ENCODE results near the gene SOCS1.

Gene SOCS1

DNA sequence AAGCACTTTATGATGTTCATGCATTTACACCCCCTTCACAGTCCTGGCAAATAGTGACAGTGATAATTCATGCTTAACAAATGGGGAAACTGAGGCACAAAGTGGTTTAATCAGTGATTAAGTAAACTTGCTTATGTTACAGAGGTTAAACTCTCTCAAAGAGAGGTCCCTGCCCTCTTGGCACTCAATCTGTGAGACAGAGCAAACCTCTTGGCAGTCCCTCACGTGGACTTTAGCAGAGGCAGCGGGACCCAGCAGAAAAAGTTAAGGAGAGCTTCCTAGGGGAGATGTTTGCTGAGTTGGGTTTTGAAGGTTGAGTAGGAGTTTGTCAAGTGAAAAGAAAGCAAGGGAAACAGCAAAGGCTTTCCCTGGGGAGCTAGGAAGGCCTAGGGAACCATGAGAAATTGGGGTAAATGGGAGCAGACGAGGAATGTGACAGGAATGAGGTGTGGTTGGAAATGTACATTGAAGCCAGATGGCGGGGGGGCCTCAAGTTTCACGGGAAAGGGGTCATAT is 10.7 kb downstream of the SOCS1 start:
- DNase-seq (ENCODE audit: low read depth): no peak

DNA sequence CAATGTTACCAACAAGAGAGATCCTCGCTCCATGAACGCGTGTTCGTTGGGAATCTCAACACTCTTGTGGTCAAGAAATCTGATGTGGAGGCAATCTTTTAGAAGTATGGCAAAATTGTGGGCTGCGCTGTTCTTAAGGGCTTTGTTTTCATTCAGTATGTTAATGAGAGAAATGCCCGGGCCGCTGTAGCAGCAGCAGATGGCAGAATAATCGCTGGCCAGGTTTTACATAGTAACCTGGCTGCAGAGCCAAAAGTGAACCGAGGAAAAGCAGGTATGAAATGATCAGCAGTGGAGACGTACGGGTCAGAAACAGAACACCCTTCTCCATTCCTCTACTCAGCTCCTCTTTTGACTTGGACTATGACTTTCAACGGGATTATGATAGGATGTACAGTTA is 13.3 kb downstream of the SOCS1 start:
- no peak for DNase-seq (ENCODE audit: low read depth)

DNA sequence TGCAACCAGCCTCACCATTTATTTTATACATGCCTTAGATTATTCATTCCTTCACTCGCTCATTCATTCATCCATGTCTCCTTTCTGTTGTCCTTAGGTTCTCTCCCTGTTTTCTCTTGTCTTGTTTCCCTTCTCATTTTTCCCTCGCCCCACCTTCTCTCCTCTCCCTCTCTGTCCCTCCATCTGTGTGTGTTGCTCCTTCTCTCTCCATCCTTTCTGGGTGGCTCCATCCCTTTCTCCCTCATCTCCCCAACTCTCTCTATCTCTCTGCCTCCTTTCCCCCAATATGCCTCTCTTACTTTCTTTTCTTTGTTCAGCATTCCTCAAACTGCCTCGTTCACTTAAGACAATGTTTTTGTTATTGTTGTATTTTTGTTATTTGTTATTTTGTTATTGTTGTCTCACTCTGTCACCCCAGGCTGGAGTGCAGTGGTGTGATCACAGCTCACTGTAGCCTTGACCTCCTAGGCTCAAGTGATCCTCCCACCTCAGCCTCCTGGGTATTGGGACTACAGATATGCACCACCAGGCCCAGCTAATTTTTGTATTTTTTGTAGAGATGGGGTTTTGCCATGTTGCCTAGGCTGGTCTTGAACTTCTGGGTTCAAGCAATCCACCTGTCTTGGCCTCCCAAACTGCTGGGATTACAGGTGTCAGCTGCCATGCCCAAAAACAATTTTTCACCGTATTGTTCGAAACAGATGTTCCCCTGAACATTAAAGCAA is 14.4 kb downstream of the SOCS1 start:
- no peak for DNase-seq (ENCODE audit: low read depth)

DNA sequence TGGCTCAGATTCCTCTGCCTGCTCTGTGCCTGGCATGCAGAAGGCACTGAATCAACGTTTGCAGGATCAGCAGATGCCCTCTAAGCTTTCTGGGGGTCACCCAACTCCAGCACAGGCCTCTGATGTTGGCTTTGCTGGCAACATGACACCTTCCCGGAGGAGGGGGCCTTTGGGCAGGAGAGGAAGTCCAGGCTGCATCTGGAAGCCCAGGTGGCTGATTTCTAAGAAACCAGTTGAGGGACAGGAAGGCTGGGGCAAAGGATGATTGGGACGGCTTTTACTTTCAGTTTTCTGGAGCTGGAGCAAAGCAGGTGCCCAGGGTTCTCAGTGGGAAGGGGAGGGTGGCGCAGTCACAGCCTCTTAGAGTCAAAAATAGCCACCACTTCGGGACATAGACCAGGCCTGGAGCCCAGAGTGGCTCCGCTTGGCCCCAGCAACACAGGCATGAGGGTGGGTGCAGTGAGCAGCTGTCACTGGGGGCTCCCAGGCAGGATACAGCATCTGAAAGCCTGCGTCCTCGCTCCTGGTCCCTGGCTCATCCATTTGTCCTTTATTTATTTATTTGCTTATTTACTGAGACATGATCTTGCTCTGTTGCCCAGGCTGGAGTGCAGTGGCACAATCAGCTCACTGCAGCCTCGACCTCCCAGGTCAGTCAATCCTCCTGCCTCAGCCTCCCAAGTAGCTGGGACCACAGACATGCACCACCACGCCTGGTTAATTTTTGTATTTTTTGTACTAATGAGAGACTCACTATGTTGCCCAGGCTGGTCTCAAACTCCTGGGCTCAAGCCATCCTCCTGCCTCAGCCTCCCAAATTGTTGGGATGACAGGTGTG is 15.1 kb downstream of the SOCS1 start:
- DNase-seq (ENCODE audit: low read depth): no peak

DNA sequence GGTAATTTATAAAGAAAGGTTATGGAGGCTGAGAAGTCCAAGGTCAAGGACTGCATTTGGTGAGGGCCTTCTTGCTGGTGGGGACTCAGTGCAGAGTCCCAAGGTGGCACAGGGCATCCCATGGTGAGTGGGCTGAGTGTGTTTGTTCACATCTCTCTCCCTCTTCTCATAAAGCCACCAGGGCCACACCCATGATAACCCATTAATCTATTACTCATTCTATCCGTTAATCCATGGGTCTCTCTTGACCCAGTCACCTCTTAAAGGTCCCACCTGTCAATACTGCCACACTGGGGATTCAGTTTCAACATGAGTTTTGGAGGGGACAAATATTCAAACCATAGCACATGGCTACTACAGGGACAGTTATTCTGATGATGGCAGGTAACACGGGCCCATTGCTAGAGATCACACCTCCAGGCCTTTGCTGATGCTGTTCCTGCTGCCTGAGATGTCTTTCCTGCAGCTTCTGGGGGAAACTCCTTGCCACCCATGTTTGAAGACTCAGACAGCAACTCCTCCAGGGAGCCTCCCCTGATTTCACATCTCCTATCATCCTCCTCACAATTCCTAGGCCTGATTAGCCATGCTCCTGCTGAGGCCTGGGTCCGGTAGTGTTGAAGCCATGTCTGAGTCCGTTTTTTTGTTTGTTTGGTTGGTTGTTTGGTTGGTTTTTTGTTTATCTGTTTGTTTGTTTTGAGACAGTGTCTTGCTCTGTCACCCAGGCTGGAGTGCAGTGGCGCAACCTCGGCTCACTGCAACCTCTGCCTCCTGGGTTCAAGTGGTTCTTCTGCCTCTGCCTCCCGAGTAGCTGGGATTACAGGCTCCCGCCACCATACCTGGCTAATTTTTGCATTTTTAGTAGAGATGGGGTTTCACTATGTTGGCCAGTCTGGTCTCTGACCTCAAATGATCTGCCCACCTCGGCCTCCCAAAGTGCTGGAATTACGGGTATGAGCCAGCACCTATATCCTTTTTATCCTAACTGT is 16.1 kb downstream of the SOCS1 start:
- DNase-seq (ENCODE audit: low read depth): no peak

DNA sequence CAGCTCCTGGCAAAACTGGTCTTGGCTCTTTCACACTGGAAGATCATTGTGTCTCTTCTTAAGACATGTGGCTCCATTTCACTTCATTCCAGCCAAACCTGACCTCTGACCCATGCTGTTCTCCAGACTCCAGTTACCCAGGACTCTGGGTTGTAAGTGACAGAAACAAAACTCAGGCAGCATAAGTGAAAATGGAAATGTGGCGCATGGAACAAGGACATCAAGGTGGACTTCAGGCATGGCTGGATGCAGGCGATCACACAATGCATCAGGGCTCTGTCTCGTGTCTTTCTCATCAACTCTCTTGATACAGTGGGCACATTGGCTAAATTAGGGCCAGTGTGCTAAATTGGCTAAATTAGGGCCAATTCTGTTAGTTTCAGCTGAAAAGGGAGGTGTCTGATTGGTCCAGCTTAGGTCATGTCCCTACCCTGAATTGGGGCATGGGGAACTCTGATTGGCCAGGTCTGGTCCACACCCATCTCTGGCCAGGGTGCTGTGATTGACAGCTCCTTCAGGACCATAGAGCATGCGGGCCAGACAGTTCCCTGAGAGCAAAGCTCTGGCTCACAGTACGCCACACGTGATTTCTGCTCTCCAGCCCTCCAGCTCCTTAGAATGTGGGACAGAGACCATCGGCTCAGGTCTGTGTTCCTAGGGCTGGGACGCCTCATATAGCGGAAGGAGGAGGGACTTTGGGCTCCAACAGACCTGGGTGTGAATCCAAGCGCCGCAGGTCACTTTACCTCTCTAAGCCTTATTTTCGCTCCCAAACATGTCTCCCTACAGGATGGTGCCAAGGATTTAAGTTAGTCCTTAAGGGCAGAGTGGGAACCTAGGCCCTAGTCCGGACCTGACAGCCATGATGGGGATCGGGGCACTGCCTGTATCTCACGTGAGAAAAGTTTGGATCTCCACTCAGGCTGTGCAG is 17.5 kb downstream of the SOCS1 start:
- no peak for DNase-seq (ENCODE audit: low read depth)

DNA sequence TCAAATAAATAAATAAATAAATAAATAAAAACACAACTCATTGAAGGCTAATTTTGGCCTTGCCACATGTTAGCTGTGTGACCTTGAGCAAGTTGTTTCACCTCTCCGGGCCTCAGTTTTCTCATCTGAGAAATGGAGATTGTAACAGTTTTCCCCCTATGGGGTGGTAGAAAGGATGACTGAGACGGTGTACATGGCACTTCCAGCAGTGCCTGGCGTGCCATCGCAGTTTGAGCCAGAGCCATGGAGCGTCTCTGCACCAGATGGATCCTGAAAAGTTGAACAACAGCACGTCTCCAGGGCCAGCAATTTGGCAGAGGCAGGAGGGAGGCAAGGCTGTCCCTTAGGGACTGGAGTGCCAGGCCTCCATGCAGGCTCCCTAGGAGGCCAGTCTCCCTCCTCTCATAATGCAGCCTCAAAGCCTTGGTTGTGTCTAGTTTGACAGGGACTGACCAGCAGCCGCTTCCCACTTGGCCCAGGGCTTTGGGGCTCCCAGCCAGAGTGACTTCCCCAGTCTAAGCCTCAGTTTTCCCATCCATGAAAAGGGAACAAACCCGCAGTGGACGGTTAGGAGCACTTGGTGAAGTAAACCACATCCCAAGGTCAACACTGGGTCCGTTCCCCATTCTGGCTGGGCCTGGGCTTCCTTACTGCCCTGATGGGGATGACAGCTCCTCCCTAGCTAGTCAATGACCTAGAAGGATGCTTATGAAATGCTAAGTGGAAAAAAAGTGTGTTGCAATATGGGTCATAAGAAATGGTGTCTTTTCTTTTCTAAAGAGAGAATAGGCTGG is 19.3 kb downstream of the SOCS1 start:
- DNase-seq (ENCODE audit: low read depth): peak; percentile 68

DNA sequence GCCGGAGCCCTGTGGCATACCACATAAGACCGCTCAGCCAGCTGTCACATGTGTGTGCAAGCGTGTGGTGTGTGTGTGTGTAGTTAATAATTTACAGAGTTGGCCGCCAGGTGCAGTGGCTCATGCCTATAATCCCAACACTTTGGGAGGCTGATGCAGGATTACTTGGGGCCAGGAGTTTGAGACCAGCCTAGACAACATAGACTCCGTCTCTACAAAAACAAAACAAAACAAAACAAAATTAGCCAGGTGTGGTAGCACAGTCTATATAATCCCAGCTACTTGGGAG is 20.4 kb downstream of the SOCS1 start:
- no peak for DNase-seq (ENCODE audit: low read depth)

DNA sequence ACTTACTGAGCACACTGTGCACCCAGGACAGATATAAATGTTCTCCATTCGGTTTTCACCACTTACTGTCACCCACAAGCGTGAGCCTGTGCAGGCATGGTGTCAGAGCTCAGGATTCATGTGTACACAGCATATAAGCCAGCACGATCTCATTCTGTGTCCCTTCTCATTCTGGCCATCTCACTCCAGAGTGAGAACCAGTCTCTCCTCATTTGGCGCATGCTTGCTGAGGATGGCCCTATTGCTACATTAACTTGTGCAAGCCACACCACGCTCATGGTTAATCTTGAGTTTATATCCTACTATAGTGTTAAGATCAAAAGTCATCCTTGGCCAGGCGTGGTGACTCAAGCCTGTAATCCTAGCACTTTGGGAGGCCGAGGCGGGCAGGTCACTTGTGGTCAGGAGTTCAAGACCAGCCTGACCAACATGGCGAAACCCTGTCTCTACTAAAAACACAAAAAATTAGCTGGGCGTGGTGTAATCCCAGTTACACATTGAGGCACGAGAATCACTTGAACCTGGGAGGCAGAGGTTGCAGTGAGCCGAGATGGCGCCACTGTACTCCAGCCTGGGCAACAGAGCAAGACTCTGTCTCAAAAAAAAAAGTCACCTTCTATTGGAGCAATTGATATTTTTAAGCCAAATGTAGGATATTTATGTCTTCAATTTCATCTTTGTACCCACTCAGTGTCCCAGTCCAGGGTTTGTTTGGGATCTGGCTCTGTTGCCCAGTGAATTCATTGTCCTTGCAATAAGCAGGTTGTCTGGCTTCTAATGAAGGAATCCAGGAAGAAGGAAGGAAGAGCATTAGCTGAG is 20.9 kb downstream of the SOCS1 start:
- peak; percentile 84 for DNase-seq (ENCODE audit: low read depth)

DNA sequence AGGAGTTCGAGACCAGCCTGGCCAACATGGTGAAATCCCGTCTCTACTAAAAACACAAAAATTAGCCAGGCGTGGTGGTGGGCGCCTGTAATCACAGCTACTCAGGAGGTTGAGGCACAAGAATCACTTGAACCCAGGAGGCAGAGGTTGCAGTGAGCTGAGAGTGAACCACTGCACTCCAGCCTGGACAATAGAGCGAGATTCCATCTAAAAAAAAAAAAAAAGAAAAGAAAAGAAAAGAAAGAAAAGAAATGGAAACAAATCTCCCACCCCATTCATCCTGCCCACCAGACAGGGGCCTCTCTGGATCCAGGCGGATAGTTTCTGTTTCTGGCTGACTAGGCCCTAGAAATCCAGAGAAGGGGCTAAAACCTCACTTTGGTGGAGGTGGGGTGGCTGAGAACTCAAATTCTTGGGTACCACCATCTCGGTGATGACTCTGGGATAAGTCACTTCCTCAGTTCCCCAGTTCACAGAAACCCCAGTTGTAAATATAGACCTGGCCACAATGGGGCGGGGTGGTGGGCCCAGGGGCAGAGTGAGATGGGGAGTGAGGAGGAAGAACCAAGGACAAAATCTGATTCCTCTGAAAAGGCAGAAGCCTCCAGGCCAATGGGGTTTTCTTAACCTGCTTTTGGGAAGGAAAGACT is 22.2 kb downstream of the SOCS1 start:
- no peak for DNase-seq (ENCODE audit: low read depth)

DNA sequence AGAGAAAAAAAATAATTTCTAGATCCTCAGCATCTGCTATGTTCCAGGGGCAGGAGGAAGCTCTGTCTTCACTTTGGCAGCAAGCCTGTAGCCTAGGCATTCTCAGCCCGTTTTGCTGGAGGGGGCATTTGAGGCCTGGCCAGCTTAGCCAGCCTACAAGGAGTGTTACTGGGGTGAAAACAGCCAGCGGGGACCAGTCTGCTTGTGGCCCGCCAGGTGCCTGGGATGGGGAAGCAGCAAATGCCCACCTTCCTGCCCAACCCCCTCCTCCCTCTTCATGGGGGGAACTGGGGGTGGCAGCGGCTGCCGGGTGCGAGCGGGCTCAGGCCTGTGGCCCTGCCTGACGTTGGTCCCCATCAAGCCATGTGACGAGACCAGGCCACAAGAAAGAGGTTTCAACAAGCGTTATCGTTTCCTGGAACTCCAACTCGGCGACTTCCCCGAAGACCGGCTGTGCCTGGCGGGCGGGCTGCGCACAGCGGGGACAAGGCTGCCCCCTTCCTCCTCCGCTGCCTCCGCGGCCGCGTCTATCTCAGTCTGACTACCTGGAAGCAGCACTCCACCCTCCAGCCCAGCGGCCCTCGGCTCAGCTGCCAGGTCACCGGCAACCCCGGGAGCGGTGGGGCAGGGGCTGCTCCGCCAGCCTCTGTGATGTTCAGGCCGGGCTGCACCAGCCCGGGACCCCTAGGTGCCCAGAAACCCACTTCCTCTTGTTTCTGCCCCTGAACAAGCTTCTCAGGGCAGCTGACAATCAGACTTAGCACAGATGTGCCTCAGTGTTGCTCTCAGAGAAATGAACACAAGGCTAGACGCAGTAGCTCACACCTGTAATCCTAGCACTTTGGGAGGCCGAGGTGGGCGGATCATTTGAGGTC is 22.9 kb downstream of the SOCS1 start:
- DNase-seq (ENCODE audit: low read depth): no peak

DNA sequence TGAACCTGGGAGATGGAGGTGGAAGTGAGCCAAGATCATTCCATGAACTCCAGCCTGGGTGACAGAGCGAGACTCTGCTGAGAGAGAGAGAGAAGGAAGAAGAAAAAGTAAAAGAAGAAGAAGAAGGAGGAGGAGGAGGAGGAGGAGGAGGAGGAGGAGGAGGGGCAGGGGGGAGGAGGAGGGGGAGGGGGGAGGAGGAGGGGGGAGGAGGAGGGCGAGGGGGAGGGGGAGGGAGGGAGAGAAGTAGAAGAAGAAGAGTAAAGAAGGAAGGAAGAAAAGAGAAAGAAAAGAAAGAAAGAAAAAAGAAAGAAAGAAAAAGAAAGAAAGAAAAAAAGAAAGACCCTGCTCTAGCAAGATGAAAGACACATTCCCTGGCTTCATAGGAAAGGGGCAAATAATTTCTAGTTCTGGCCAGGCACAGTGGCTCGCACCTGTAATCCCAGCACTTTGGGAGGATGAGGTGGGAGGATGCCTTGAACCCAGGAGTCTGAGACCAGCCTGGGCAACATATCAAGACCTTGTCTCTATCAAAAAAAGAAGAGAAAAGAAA is 23.6 kb downstream of the SOCS1 start:
- no peak for DNase-seq (ENCODE audit: low read depth)

DNA sequence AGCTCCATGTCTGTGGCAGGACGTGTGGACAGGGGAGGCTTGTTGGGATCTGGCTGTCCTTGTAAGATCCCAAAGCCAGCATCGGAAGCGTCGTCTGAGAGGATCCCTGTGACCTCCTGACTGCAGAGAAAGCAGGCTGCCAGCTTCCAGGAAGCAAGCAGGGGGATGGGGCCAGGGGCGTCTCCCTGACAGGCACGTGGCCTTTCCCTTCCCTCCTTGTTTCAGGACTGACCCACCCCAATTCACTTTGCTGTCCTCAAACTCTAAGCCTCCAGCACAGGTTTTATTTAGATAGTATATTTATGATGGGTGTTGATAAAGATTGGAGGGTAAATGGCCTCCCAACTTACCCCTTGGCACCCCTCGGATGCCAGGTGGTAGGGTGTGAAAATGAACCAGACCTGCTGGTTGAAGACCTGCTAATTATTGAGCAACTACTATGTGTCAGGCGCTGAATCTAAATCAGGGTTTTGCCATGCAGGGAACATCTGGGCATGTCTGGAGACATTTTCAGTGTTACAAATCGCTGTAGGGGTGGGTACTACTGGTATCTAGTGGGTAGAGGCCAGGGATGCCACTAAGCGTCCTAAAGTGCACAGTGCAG is 24.5 kb downstream of the SOCS1 start:
- no peak for DNase-seq (ENCODE audit: low read depth)

DNA sequence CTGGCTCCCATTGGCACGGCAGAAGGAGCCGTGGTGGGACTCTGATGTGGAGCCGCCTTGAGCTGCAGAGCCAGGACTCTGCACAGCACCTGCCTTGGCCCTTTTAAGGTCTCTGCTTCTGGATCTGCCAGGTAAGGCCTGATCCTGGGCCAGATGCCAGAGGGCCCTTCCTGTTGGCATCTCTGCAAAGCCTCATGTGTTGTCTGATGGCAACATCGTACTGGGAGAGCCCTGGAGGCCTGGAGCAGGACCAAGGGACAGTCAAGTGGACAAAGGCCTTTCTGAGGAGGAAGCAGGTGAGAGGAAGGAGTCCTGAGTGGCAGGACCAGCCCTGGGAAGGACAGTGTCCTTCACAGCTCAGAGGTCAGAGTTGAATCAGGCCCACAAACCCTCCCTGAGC is 26.1 kb downstream of the SOCS1 start:
- DNase-seq (ENCODE audit: low read depth): no peak

DNA sequence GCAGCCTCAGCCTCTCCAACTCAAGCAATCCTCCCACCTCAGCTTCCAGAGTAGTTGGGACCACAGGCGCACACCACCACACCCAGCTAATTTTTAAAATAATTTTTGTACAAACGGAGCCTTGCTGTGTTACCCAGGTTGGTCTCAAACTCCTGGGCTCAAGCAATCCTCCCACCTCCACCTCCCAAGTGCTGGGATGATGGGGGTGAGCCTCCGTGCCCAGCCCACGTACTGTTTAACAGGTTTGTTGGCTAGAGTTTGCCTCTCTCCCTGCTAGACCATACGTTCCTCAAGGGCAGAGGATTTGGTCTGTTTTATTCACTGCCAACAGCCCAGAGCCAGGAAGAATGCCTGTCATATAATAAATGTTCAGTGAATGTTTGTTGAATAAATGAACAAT is 26.6 kb downstream of the SOCS1 start:
- no peak for DNase-seq (ENCODE audit: low read depth)

DNA sequence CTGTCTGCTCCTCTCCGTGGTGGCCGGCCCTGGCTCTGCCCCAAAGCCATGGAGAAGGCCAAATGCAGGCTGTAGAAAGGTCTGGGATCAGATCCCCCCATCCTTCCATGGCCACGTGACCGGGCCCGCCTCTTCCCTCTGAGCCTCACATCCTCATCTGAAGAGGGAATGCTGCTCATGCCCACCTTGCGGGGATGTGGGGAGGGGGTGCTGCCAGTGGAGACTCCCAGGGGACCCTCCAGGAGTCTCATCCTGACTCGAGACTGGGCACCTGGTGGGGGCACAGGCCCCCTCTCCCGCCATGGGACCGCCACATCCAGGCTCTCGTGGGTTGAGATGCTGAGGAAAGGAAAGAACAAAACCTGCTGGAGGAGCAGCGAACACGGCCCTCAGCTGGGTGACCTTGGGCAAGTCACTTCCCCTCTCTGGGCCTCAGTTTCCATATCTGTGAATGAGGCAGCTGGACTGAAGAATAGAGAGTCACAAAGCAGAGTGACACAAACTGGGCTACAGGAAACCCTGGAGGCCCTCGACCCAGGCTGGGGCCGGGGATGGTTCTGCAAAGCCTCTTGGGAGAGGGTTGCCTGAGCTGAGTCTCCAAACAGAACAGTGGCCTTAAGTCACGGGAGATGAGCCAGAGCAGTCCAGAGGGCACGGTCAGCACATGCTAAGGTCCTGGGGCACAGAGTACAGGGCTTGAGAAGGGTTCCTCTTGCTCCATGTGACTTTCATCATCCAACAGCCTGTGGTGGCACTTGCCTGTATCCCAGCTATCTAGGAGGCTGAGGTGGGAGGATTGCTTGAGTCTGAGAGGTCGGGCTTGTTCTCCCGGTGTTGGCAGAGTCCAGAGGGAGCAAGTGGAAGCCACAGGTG is 30.1 kb downstream of the SOCS1 start:
- no peak for DNase-seq (ENCODE audit: low read depth)

Data from amniotic epithelial cell (primary cell).